Amniotic stem cell (primary cell): Measurements from ENCODE around the gene MCM6.
"Not testable (repeated sequence)": the region's sequence is repeated elsewhere in the genome, so short reads cannot be mapped to it uniquely, and the experiment has no call there.

Experiments used
- DNase-seq: peaks from one replicate; lab custom pipeline; 2025; lab: John Stamatoyannopoulos, UW

Gene MCM6

DNA sequence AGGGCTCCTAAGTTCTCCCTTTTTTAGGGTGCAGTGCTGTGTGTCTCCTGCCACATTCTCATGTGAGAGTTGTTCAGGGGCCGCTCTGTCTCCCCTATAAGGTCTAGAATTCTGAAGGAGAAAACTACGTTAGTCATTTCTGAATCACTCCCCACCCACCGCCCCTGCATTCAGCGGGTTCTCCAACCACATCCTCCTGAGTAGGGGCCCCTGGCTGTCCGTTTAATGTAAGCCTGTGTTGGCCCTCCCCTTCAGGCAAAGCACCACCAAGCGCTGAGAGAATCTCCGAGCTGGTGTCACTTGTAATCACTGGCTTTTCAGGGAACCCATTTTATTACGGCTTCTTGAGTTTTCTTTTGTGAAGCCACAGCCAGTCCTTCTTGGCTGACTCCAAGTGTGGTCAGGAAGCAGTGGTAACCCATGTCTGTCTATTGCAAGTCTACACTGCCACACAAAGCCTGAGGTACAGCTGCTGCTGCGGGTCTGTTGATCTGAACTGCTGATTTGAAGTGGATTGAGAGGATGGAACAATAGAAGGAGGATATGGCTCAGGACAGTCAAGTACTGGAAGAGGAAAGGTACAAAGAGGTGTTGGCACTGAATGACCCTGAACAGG lies 56.1 kb downstream of the MCM6 start:
- no peak for DNase-seq

DNA sequence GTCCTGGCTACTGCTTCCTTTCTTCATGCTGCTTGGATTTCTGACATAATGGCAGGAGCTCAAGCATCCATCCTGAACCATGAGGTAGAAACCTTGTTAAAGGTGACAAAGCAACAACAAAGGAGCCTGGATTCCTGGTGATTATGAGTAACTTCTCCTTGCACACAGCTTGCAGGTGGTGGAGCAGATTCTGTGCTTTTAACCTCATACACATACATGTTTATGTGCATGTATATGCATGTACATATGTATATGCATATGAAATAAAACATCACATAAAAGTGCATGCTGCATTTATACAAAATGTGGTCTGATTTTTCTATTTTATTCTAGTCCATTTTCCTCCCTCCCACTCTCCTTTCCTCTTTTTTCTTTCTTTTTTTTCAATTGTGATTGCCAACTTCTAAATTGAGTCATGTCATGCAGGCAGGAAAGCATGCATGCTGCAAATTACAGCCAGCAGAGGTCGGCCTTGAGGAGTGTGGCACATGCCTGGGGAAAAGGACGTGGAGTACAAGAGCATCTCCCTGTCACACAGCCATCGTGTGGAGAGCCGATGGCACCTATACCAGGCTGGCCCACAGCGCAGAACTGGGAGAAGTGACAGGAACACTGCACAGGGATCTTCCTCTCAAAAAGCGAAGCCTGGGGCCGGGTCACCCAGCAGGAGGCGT lies 57.2 kb downstream of the MCM6 start:
- no peak for DNase-seq

DNA sequence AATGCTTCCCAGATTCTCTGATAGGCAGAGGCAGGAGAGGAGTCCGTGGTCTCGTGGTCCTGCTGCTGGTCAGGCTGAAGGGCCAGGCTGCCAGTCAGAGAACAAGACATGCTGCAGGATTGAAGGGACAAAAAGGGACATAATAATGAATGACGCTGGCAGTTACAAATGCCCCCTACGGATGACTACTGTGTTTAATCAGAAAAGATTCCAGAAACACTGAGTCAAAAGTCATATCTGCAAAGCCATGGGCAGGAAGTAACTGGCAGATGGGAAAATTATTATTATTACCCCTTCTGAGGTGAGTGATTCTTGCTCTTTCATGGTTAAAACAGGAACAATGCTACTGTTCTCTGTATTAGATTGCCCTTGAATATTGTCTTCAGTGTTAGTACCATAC lies 58.3 kb downstream of the MCM6 start:
- no peak for DNase-seq

DNA sequence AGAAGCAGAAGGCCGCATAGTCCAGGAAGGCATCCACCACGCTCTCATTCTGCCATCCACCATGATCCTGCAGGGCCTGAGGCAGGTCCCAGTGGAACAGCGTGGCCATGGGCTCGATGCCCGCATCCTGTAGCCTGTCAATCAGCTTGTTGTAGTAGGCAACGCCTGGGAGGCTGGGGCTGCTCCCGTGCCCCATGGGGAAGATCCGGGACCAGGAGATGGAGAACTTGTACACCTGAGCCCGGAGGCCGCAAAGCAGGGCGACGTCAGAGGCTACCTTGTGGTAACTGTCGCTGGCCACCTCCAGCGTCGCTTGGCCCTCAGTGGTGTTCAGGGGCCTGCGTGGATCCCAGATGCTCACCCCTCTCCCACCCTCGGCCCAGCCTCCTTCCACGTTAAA lies 58.8 kb downstream of the MCM6 start:
- no peak for DNase-seq

DNA sequence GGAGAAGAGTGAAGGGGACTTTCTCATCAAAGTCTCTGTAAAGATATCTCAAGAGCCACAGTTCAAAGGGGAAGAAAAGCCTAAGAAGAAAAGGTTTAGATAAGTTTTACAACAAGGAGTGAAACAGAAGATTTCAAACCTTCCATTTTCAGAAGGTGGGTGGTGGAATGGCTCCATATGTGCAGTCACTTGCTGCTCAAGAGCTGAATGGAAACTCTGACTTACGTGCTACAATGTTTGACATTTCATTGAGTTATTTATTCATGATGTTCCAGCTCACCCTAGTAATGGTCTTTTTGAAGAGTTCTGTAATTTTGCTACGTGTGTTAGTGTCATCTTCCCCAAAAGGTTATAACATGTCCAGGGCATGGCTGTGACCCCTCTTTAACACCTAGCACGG lies 61.0 kb downstream of the MCM6 start:
- no peak for DNase-seq

DNA sequence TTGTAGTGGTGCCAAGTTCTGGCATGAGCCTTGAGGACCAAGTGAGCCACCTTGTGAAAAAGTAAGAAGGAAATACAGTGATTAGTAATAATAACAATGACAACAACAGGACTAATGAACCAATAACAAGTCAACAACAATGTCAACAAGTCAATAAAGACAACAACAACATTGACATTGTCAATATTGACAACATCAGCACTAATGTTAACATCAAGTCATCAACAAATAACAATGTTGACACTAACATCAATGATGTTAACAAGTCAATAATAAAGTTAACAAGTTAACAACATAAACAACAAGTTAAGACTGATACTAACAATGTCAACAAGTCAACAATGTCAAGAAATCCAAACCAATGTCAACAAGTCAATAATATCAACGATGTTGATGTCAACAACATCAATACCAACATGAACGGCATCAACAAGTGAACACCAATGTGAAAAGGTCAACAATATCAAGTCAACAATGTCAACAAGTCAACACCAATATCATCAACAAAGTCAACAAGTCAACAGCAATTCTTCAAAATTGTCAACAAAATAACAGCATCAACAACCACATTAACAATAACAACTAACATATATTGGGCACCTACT lies 63.2 kb downstream of the MCM6 start:
- DNase-seq, result no peak

DNA sequence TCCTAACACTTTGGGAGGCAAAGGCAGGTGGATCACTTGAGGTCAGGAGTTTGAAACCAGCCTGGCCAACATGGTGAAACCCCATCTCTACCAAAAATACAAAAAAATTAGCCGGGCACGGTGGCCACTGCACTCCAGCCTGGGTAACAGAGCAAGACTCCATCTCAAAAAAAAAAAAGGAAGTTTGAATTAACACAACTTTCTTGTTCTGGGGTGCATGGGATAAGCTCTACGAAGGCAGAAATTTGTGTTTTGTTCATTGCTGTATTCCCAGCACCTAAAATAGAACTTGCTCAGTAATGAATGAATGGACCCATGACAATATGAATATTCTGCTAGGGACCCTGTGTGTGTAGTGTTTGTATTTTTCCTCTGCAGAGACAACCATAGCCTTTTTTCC lies 68.4 kb downstream of the MCM6 start:
- not testable (repeated sequence) for DNase-seq

DNA sequence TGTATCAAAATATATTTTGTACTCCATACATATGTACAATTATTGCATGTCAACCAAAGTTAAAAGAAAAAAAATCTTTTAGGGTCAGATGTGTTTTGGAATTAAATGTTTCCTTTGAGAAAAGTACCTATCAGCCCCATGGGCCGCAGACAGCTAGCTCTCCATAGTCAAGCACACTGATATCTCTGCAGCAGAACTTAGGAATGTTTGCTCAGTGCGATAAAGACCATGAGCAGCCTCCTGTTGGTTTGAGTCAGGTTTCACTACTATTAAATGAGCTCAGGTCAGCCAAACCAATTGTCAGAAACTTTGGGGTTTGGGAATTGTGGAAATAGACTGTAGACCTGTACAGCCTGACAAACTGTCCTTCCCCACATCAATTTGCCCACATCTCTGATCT lies 73.0 kb downstream of the MCM6 start:
- no peak for DNase-seq

DNA sequence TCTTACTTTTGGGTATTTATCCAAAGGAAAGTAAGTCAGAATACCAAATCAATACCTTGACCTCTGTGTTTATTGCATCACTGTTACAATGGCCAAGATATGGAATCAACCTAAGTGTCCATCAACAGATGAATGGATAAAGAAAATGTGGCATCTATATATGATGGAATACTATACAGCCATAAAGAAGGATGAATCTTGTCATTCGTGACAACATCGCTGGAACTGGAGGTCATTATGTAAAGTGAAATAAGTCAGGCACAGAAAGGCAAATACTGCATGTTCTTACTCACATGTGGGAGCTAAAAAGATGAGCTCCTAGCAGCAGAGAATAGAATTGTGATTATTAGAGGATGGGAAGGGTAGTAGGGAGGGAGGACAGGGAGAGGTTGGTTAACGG lies 73.9 kb downstream of the MCM6 start:
- DNase-seq, result no peak

DNA sequence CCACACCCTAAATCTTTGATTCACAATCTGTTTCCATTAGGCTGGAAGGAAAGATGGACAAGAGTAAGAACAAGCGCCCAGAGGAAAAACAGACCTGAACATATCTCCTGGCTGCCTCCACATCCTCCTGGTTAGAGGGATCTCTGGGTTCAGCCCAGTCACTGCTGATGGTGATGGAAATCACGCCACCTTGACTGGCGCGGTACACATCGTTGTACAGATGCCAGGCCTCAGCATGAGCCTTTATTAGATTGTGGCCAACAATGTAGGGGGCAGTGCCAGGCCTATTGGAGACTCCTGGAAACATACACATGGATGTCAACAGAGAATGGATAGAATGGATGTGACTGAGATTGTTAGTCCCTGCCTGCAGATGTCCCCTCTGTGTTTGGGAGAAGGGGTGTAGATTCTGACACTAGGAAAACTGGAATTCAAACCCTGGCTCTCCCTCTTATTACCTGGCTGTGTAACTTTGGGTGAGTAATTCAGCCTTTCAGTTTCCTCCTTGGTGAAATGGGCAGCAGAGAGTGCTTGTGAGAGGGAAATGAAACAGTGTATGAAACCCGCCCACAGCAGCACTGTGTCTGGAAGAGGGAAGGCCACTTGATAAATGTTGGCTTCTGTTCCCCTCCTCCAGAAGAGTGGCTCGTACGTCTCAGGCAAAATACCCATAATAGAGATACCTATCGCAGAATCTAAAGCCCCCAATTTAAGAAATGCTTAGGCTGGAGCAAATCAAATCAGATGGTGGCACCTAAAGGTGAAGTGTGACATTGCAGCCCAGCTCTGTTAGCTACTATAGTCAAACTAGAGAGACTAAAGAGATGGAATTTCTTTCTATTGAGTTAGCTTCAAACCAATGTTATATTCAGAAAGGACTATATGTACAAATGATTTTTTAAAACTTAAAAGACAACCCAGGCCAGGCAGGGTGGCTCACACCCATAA lies 75.5 kb downstream of the MCM6 start:
- DNase-seq, result no peak

DNA sequence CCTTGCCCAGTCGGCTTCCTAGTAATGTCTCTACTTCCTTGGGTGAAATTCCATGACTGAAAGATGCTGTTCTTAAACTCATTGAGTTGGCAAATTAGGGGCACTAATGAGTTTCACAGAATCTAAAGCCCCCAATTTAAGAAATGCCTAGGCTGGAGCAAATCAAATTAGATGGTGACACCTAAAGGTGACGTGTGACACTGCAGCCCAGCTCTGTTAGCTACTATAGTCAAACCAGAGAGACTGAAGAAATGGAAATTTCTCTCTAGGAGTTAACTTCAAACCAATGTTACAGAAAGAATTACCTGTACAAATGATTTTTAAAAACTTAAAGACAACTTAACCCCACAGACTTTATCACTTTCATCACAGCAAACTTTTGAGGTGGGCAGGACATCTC lies 76.5 kb downstream of the MCM6 start:
- DNase-seq, result no peak

DNA sequence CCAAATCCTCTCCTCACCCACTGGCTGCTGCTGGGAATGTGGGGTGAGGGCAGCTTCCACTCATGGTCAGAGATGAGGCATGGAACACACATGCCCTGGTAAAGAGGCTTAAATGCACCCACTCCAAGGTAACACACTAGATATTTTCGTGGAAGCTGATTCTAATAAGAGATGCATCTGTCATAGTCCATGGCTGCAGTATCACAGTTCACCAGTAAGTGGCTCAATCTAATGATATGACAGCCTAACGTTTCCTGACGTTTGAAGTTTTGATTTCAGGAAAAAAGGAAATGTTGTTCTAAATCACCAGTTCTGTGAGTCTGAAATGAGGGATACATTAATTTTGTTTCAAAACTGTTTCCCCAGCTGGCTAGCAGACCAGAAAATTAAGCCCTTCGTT lies 77.5 kb downstream of the MCM6 start:
- DNase-seq, result no peak

DNA sequence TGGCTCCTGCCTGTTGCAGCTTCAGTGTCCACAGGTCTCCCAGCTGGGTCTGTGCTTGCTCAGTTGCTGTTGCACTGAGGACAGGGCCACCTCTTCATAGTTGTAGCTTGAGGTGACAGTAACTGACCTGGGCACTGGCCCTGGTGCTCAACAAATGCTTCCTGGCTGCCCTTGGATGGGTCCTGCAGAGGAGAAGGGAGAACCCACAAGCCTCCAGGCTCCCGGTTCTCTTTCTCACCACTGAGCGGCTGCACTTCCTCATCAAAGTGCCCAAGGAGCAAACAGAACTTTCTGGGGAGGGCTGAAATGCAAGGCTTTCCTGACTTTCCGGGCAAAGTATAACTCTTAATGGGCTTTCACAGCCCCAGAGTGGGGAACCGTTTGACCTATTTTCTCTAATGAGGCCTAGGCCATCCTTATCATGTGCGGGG lies 78.0 kb downstream of the MCM6 start:
- DNase-seq, result no peak

DNA sequence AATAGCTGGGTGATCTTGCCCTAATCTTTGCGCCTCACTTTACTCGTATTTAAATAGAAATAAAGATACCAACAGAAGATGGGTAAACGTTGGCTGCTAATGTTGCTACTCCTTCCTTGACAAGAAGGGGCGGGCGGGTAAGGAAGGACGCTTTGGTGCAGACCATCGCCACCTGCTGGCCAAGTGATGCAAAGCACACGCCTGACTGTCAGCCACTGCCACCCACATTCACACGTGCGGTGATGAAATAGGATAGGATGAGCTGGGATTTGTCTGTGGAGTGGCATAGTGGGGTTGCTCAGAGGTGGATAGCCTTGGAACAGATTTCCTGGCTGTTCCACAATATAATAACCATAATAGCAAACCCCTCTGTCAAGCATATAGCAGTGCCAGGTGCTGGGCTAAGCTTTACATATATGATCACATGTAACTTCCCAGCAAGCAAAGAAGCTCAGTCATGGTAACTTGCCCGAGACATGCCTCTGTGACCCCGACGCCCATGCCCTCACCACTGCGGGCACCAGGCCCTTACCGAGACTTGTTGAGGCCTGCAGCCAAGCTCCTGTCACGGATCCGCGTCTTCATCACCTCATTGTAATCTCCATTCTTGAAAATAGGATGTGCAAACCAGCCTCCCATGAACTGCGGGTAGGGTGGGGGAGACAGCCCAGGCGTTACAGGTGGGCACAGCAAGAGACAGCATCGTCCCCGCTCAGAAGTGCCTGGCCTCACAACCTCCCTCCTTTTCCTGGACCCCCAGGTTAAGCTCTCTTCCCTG lies 78.6 kb downstream of the MCM6 start:
- DNase-seq, result peak; percentile 54

DNA sequence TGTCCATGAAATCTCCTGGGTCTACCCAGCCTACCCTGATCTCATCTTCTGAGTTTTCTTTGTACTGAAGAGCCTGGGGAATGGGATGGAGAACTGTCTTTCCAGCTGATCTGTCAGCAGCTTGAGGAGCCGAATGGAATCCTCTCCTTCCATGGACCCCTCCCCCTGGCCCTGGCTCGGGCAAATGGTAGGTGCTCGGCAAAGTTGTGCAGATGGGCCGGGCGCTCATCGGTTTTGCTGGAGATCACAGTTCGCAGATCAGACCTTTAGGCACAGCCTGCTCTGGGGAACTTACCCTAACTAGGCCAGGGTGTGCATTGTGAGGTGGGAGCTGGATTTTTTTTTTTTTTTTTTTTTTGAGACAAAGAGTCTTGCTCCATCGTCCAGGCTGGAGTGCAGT lies 79.6 kb downstream of the MCM6 start:
- DNase-seq, result no peak

DNA sequence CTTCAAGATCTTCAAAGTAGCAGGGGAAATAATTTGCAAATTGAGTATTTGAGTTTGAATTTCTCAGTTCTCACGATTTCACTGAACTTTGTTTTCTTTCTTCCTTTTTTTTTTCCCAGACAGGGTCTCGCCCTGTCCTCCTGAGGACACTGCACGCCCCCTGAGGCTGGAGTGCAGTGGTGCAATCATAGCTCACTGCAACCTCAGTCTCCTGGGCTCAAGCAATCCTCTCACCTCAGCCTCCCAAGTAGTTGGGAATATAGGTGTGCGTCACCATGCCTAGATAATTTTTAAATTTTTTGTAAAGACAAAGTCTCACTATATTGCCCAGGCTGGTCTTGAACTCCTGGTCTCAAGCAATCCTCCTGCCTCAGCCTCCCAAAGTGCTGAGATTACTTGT lies 80.6 kb downstream of the MCM6 start:
- DNase-seq, result not testable (repeated sequence)

DNA sequence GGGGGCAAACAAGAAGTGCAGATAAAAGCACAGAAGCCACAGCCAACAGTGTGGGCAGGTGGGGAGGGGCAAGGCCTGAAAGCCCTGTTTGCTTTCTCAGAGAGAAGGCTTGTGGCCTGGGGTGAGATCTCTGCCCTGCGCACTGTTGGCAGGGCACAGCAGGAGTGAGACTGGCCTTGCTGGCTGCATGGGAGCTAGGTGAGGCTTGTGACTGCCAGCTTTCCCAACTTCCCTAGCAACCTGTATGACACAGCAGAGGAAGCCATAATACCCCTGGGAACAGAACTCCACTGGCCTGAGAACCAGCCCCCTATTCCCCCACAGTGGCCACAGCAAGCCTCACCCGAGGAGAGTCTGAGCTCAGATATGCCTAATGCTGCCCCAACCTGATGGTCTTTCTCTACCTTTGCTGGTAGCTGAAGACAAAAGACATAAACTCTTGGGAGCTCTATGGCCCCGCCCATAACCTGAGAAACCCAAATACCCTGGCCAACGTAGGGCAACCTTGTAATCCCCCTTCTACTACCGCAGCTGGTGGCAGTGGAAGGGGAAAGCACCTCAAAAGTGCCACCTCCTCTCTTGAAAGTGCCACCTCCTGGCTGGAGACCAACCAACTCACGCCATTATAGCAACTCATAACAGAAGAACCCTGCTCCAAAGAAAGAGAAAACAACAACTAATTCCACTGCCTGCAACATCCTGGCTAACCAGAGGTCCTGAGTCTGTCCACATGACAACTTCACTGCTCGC lies 83.7 kb downstream of the MCM6 start:
- DNase-seq, result no peak

DNA sequence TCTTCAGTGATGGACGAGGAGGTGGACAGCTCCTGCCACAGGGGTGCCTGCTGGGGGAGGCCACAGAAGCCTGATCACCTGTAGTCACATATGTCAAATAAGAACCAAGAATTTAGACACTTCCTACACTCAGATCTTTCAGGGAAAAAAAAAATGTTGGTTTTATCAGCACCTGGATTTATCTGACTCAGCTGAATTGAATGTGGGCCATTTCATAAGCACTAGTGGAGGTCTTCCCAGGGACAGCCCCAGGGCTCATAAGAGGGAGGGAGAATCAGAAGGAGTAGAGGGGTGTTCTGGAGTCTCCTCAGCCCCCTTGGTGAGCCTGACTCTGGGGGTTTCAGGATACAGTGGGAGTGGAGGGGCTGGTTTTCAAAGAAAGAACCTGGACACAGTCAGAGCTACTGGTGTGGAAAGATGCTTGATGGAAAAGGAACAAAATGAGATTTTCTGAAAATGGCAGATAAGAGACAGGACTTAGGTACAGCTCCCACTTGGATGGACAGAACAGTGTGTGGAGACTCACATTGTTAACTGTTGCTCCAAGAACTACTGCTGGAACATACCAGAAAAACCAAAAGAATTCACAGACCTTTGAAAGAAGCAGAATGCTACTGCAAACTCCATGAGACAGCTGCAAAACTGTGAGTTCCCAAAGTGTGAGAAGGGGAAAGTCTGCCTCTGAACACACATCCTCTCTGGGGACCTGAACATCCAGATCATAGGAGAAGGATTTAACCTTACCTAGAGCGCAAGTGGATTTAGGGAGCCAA lies 84.6 kb downstream of the MCM6 start:
- DNase-seq, result no peak

DNA sequence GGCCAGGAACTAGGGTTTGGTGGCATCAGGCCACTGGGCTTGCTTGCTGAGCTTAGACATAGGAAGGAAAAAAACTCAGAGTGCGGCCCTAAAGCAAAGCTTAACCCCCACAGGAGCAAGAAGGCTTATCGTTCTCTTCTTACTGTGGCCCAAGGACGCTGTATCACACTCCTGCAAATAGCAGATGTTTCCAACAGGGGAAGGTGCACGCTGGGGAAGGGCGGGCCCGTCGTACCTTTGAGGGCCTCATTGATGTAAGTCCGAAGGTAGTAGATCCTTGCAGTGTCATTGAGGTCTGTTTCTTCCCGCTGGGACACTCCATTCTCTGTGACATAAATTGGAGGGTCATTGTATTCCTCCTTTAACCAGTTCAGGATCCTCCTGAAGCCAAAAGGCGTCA lies 85.8 kb downstream of the MCM6 start:
- no peak for DNase-seq
